ENCODE results near the gene SLC30A2.

DNA sequence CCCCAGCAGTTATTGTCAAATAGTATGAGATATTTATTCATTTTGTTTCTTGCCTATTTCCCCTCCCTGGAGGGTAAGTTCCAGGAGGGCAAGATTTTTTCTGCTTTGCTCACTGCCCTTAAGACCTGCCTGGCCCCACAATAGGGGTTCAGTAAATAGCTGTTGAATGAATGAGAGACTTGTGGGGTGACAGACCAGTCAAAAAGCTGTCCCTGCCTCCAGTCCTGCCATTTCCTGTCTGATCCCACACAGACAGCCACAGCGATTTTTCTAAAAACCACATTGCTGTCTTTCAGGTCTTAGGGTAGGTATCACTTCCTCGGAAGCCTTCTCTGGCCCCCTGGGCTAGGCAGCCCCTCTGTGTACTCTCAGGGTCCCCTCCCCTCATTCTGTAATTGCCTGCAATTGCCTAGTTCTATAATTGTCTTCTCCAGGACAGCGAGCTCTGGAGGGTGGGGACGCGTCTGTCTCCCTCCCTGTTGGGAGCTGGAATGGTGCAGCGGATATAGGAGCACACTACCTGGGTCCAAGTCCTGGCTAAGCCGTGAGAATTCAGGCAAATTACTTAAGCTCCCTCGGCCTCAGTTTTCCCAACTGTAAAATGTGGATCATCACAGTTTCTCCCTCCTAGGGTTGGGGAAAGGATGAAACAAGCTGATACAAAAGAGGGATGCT, 26.1 kb downstream of the SLC30A2 start:
- TF ChIP-seq, protein P1, sequence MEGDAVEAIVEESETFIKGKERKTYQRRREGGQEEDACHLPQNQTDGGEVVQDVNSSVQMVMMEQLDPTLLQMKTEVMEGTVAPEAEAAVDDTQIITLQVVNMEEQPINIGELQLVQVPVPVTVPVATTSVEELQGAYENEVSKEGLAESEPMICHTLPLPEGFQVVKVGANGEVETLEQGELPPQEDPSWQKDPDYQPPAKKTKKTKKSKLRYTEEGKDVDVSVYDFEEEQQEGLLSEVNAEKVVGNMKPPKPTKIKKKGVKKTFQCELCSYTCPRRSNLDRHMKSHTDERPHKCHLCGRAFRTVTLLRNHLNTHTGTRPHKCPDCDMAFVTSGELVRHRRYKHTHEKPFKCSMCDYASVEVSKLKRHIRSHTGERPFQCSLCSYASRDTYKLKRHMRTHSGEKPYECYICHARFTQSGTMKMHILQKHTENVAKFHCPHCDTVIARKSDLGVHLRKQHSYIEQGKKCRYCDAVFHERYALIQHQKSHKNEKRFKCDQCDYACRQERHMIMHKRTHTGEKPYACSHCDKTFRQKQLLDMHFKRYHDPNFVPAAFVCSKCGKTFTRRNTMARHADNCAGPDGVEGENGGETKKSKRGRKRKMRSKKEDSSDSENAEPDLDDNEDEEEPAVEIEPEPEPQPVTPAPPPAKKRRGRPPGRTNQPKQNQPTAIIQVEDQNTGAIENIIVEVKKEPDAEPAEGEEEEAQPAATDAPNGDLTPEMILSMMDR (IDR thresholded peaks at IDR 0.05; ENCODE audit: insufficient read depth, low read length): no peak
- TF ChIP-seq, protein P2, sequence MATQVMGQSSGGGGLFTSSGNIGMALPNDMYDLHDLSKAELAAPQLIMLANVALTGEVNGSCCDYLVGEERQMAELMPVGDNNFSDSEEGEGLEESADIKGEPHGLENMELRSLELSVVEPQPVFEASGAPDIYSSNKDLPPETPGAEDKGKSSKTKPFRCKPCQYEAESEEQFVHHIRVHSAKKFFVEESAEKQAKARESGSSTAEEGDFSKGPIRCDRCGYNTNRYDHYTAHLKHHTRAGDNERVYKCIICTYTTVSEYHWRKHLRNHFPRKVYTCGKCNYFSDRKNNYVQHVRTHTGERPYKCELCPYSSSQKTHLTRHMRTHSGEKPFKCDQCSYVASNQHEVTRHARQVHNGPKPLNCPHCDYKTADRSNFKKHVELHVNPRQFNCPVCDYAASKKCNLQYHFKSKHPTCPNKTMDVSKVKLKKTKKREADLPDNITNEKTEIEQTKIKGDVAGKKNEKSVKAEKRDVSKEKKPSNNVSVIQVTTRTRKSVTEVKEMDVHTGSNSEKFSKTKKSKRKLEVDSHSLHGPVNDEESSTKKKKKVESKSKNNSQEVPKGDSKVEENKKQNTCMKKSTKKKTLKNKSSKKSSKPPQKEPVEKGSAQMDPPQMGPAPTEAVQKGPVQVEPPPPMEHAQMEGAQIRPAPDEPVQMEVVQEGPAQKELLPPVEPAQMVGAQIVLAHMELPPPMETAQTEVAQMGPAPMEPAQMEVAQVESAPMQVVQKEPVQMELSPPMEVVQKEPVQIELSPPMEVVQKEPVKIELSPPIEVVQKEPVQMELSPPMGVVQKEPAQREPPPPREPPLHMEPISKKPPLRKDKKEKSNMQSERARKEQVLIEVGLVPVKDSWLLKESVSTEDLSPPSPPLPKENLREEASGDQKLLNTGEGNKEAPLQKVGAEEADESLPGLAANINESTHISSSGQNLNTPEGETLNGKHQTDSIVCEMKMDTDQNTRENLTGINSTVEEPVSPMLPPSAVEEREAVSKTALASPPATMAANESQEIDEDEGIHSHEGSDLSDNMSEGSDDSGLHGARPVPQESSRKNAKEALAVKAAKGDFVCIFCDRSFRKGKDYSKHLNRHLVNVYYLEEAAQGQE (IDR thresholded peaks at IDR 0.05; ENCODE audit: insufficient replicate concordance, low read depth): no peak

Measured in HL-60 (cell line).